SK-N-MC (cell line): ENCODE measurements around the gene IFNK.

Experiments
- EZH2 ChIP-seq: fragments of 200-600 bp; sonication (generic); IDR thresholded peaks from one replicate; pipeline ENCODE4 v1.6.1; 2017; ENCODE audit warnings: antibody characterized with exemption
- FOXP2 ChIP-seq: optimal IDR thresholded peaks from 2 replicates; pipeline ENCODE3; 2011; ENCODE audit warnings: mild to moderate bottlenecking, moderate library complexity; ENCODE audit not compliant: insufficient read depth; ENCODE audit errors: extremely low read length, control extremely low read depth
- POLR2AphosphoS5 ChIP-seq: IDR thresholded peaks from 2 replicates; pipeline ENCODE4 v1.6.1; 2012; ENCODE audit warnings: mild to moderate bottlenecking, low read depth, low read length, borderline replicate concordance

DNA sequence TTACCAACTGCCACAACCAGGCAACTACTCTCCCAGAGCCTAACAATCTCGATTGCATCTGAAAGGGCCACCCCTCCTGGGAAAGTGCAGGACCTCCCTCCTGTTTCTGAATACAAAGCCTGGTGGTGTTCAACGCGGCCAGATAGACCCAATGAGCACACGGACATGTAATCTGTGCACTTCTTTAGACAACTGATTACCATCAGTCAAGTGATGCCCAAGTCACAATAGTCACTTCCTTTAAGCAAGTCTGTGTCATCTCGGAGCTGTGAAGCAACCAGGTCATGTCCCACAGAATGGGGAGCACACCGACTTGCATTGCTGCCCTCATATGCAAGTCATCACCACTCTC, 48.5 kb downstream of the IFNK start:
- TF ChIP-seq FOXP2, result no peak
- TF ChIP-seq EZH2, result no peak
- TF ChIP-seq POLR2AphosphoS5, result no peak
